Subcutaneous adipose tissue (tissue), 4 donors: ENCODE data around the gene OR51F1. TPM values are rescaled to one million over a fixed set of nuclear protein-coding genes. Genes with fewer than 3 reads are reported as not detected.

ENCODE experiments used
- total RNA-seq, 4 donors: library from RNA; depleted of rRNA; stranded (reverse); fragments of >200 nt; gene quantifications; one replicate each; pipeline ENCODE4 v1.1.0, GENCODE V29; 2016
- TF ChIP-seq, protein P1 (sequence below): fragments of 450-650 bp; IDR thresholded peaks from one replicate; pipeline ENCODE4 v1.5.1; 2016; ENCODE audit warnings: low read depth, mild to moderate bottlenecking, control low read depth, antibody characterized with exemption, moderate library complexity

OR51F1 gene, protein sequence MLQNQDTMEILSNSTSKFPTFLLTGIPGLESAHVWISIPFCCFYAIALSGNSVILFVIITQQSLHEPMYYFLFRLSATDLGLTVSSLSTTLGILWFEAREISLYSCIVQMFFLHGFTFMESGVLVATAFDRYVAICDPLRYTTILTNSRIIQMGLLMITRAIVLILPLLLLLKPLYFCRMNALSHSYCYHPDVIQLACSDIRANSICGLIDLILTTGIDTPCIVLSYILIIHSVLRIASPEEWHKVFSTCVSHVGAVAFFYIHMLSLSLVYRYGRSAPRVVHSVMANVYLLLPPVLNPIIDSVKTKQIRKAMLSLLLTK
- total RNA-seq: not detected

DNA sequence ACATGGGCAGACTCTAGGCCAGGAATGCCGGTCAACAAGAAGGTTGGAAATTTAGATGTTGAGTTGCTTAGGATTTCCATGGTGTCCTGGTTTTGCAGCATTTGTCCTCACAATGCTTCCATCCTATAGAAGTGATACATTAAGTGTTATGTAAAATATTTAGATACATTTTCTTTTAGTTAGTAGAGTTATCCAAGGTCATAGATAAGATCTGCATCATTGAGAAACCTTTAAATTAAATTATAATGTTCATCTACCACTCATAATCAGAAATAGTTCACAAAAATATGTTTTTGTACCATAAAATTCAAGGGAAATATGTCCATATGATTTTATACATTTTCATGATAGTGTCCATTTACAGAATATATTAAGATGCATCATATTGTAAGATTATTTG is at the start of gene OR51F1:
TSS of gene OR51F1 (minus strand) at position 101 of the 400 bp plus-strand sequence. CDS start at position 101, 0 bp downstream.
- TF ChIP-seq, protein P1, sequence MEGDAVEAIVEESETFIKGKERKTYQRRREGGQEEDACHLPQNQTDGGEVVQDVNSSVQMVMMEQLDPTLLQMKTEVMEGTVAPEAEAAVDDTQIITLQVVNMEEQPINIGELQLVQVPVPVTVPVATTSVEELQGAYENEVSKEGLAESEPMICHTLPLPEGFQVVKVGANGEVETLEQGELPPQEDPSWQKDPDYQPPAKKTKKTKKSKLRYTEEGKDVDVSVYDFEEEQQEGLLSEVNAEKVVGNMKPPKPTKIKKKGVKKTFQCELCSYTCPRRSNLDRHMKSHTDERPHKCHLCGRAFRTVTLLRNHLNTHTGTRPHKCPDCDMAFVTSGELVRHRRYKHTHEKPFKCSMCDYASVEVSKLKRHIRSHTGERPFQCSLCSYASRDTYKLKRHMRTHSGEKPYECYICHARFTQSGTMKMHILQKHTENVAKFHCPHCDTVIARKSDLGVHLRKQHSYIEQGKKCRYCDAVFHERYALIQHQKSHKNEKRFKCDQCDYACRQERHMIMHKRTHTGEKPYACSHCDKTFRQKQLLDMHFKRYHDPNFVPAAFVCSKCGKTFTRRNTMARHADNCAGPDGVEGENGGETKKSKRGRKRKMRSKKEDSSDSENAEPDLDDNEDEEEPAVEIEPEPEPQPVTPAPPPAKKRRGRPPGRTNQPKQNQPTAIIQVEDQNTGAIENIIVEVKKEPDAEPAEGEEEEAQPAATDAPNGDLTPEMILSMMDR: no peak

DNA sequence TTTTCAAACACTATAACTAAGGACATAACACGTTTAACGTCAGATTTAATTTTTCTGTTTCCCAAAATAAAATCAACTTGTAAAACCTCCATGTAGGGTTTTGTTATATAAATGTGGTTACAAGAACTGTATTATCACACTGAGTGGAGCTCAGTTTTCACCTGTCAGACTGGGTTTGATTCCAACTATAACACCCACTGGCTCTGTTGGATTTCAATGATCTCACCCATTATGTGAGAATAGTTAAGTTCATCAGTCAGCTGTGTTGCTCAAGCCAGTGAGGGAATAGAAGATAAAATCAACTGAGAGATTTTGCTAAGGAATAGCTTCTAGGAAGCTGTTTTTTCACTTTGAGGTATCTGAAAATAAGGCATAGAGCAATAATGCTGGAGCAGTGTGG is 39.5 kb upstream of the OR51F1 start:
- TF ChIP-seq, protein P1: no peak

DNA sequence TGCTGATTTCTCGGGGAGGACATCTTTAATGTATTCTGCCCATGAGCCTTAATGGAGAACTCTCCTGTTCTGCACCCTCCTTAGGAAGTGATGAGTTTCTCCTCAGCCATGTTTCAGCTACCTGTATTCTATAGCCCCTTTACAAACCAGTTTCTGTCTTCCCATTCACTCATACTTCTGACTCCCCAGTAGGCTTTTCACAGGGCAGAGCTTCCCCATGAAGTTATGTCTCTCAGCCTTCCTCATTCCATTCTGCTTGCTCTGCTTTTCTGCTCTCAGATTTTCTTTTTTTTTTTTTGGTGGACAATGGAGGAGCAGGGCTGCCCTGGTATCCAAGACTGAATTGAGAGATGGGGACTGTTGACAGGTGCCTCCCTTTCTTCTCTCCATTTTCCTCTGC is 38.7 kb upstream of the OR51F1 start:
- TF ChIP-seq, protein P1: no peak

DNA sequence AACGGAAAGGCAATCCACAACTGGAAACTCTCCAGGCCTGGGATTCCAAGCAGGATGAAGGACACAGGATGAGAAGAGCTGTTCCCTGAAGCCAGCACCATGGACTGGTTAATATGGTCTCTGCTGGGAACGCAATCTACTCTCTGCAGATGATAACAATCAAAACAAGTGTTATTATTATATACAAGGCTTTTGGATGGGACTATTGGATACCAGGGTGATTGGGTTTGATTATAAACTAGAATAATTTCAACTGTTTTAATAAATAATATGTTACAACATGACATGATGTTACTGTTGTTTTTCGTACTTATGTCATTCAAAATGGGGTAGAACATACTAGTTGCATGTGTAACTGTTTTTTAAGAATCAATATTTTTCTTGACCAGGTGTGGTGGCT is 34.5 kb upstream of the OR51F1 start, which contains the start of gene OR52R1:
TSS of gene OR52R1 (minus strand) at position 101 of the 400 bp plus-strand sequence. CDS start at position 101, 0 bp downstream.
- TF ChIP-seq, protein P1: no peak

DNA sequence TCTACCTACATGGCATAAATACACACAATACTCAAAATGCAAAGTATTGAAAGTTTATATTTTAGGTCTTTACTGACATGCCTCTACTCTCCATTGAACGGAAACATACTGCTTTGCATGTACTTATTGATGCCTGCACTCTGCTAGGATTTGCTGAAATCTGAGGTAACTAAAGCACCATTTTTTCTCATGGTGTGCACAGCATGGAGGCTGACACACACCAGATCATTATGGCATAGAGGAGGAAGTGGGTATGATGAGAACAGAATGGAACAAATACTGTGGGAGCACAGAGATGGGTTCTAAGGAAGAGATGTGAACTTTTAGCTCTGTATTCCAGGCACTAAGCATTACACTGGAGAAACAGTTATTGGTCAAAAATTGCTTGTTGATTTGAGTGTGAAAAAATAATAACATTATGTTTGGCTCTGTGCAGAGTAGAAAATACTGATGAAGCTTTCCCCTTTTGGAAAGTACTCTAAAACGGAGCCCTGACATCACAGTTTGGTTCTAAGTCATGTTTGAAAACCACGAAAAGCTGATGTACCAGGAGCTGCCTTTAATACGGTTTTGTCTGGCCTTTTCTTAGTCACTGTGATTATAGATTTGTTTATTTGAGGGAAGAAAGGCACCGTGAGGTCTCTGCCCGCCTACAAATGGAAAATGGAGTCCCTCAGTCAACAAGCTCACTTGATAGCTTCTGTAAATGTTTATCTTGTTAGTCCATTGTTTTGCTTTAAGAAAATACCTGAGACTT is 28.9 kb upstream of the OR51F1 start:
- TF ChIP-seq, protein P1: no peak

DNA sequence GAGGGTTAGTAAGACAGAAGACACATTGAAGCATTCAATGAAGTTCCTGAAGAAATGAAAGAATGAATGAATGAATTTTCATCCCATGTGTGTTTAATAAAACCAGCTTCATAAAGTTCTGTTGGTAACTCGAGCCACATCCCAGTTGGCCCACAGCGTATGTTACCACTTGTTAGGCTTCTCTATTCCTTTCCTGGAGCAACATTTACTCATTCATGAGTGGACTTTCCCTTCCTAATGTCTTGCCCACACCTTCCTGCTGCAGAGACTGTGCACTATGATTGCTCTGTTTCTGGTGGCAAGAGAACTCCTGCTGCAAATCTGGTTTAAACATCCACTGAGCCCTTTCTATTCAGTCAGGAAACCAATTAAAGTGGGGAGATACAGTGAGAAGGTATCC is 27.5 kb upstream of the OR51F1 start:
- TF ChIP-seq, protein P1: no peak

DNA sequence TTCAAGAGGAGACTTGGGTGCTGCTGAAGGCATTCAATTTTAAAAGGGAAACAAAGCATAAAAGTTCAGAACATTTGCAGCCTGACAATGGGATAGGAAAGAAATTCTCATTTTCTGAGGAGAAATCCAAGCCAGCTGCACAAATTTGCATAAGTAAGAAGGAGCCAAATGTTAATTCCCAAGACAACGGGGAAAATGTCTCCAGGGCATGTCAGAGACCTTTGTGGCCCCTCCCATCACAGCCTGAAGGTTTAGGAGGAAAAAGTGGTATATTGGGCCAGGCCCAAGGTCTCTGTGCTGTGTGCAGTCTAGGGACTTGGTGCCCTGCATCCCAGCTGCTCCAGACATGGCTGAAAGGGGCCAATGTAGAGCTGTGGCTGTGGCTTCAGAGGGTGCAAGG is 12.7 kb upstream of the OR51F1 start:
- TF ChIP-seq, protein P1: no peak
